ENCODE data around the gene TMC1. TPM values are rescaled to one million over a fixed set of nuclear protein-coding genes. Genes with fewer than 3 reads are reported as not detected.

TMC1 gene
- total and polyA plus RNA-seq, 2 of the 8 experiments (the other 6 are each of a cell fraction or from before 2014, with no cell fraction given): 0.95 to 0.98 TPM

DNA sequence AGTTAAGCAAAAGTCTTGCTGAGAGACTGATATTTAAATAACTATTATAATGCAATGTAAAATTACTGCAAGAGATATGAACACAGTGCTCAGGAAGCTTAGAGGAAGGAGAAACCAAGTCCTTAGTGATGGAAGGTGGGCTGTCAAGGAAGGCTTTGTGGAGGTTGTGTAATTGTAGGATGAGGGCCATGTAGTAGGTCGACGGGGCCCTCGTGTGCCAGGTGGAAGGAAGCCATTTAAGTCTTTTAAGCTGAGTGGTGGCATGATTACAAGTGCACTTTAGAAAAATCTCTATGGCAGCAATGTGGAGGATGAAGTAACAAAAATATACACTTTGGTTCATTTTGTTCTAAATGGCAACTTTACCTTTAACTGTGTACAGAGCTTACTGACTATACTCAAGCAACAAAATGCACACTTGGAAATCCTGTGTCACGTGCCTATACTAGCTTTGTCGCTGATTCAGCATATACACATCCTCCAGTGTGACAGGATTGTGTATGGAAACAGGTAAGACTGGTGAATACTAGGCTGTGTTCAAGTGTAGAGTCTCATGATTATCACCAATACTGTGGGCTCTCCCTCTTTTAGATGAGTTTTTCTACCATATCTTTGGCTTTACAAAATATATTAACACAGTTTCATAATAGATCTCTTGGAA is 78.6 kb downstream of the TMC1 start (continued):
- TF ChIP-seq HDAC2 (IDR thresholded peaks at IDR 0.05; ENCODE audit: borderline replicate concordance in 1 of 2, low read depth in 2 of 2, low read length in 2 of 2) (no peak), ZNF274 (IDR thresholded peaks at IDR 0.05; ENCODE audit: borderline replicate concordance, extremely low read depth, low read length) (no peak), SP1 (IDR thresholded peaks at IDR 0.05; ENCODE audit: low read depth, low read length) (no peak), POU5F1 (IDR thresholded peaks at IDR 0.05; ENCODE audit: low read depth, low read length) (no peak), EGR1 (IDR thresholded peaks at IDR 0.05; ENCODE audit: borderline replicate concordance, low read depth, low read length) (no peak), CEBPB (IDR thresholded peaks at IDR 0.05; ENCODE audit: low read depth, low read length) (no peak), SP4 (IDR thresholded peaks at IDR 0.05; ENCODE audit: low read length) (no peak), GTF2F1 (IDR thresholded peaks at IDR 0.05; ENCODE audit: borderline replicate concordance, low read depth, low read length) (no peak), ATF3 (IDR thresholded peaks at IDR 0.05; ENCODE audit: insufficient read depth, low read depth, low read length) (no peak), RAD21 (IDR thresholded peaks at IDR 0.05 in 1 of 2, conservative IDR thresholded peaks at IDR 0.05 in 1 of 2; ENCODE audit: low read depth in 2 of 2, low read length in 2 of 2) (peak; percentile 32 to 45; a peak in 3 of 4 replicates), GABPA (IDR thresholded peaks at IDR 0.05; ENCODE audit: borderline replicate concordance, insufficient read depth, low read length) (no peak), MAFK (IDR thresholded peaks at IDR 0.05; ENCODE audit: low read depth, low read length) (peak; percentile 60; the same call in 1 of the 2 replicates), POLR2A (IDR thresholded peaks at IDR 0.05; ENCODE audit: control extremely low read depth in 1 of 2, low read depth in 2 of 2, low read length in 2 of 2) (no peak)

Data from H1 (cell line).